IPS DF 6.9 (cell line): Measurements from ENCODE around the gene SH3D19.
A peak's percentile ranks its signal among the peaks of the same experiment; 100 is the strongest.

Source experiments
- DNase-seq: peaks from one replicate; pipeline ENCODE4 v3.0.0-alpha.2; 2013; ENCODE audit warnings: low read depth, low spot score
- H3K27ac ChIP-seq: one replicate; pipeline ENCODE4 v1.5.1; 2013; ENCODE audit warnings: low read length, control low read depth
- H3K27me3 ChIP-seq: 2 replicates; pipeline ENCODE4 v1.6.1; 2013; ENCODE audit warnings: mild to moderate bottlenecking, low read length; ENCODE audit not compliant: control insufficient read depth, insufficient read depth
- H3K36me3 ChIP-seq: 2 replicates; pipeline ENCODE4 v1.6.1; 2013; ENCODE audit warnings: low read length; ENCODE audit not compliant: control insufficient read depth, insufficient read depth
- H3K4me1 ChIP-seq: 2 replicates; pipeline ENCODE4 v1.6.1; 2013; ENCODE audit warnings: low read length; ENCODE audit not compliant: control insufficient read depth, insufficient read depth
- H3K4me3 ChIP-seq: 2 replicates; pipeline ENCODE4 v1.5.1; 2013; ENCODE audit warnings: mild to moderate bottlenecking, low read length
- H3K9me3 ChIP-seq: 2 replicates; pipeline ENCODE4 v1.6.1; 2013; ENCODE audit warnings: low read length, inconsistent platforms; ENCODE audit not compliant: control insufficient read depth, insufficient read depth
- WGBS: extraction: QIAGEN DNeasy Blood & Tissue Kit; methylation state at CpG from one replicate; pipeline ENCODE4 v1.1.7; 2013; ENCODE audit warnings: mixed read lengths, missing lambda C conversion rate; ENCODE audit not compliant: insufficient read length, insufficient coverage; 5-methylcytosine and 5-hydroxymethylcytosine counted together

The SH3D19 gene

GRCh38 chr4:151129796-151130195 lies 195.6 kb downstream of the SH3D19 start:
- no peak overlapping the region for H3K27ac ChIP-seq
- no peak overlapping the region for H3K4me3 ChIP-seq
- H3K27me3 ChIP-seq = no peaks in the 10 kb centered on the region
- WGBS = no CpG with 5 or more reads among the region's 1 CpG
- H3K4me1 ChIP-seq = no peaks in the 10 kb centered on the region
- H3K36me3 ChIP-seq = no peaks in the 10 kb centered on the region
- DNase-seq = no peak
- H3K9me3 ChIP-seq = no peaks in the 10 kb centered on the region

- Histone ChIP-seq H3K27me3 (no peaks in the 10 kb centered on the region), H3K9me3 (no peaks in the 10 kb centered on the region; the same call in 1 of the 2 replicates), H3K4me1 (no peaks in the 10 kb centered on the region), H3K36me3 (peaks cover 2% of the 10 kb centered on the region; the same call in 1 of the 2 replicates), H3K27ac (no peak overlapping the region), H3K4me3 (no peak overlapping the region)
- peak; percentile 52 for DNase-seq
- no CpG with 5 or more reads among the region's 14 CpGs for WGBS
These were observed 207.9 kb downstream of the SH3D19 start for GRCh38 chr4:151117371-151117962.

- Histone ChIP-seq H3K4me1 (no peaks in the 10 kb centered on the region), H3K4me3 (no peak overlapping the region), H3K36me3 (no peaks in the 10 kb centered on the region), H3K27me3 (no peaks in the 10 kb centered on the region), H3K9me3 (no peaks in the 10 kb centered on the region; the same call in 1 of the 2 replicates), H3K27ac (no peak overlapping the region)
- no peak for DNase-seq
- no CpG with 5 or more reads among the region's 5 CpGs for WGBS
These were observed 210.4 kb downstream of the SH3D19 start for GRCh38 chr4:151114986-151115385.

GRCh38 chr4:151114338-151114737 lies 211.1 kb downstream of the SH3D19 start:
- no peak overlapping the region for H3K4me3 ChIP-seq
- DNase-seq = no peak
- no peaks in the 10 kb centered on the region for H3K4me1 ChIP-seq
- H3K9me3 ChIP-seq = no peaks in the 10 kb centered on the region; the same call in 1 of the 2 replicates
- H3K27me3 ChIP-seq = no peaks in the 10 kb centered on the region
- WGBS = no CpG with 5 or more reads among the region's 3 CpGs
- no peaks in the 10 kb centered on the region for H3K36me3 ChIP-seq
- no peak overlapping the region for H3K27ac ChIP-seq

GRCh38 chr4:151110236-151110635 lies 215.2 kb downstream of the SH3D19 start:
- Histone ChIP-seq H3K4me3 (no peak overlapping the region), H3K9me3 (no peaks in the 10 kb centered on the region; the same call in 1 of the 2 replicates), H3K36me3 (peaks cover 9% of the 10 kb centered on the region; the same call in 1 of the 2 replicates), H3K27ac (no peak overlapping the region), H3K4me1 (no peaks in the 10 kb centered on the region), H3K27me3 (no peaks in the 10 kb centered on the region)
- WGBS = no CpG with 5 or more reads among the region's 3 CpGs
- DNase-seq = no peak

GRCh38 chr4:151107063-151107462 lies 218.3 kb downstream of the SH3D19 start:
- Histone ChIP-seq H3K36me3 (peaks cover 26% of the 10 kb centered on the region; the same call in 1 of the 2 replicates), H3K27me3 (no peaks in the 10 kb centered on the region), H3K9me3 (no peaks in the 10 kb centered on the region), H3K27ac (no peak overlapping the region), H3K4me3 (no peak overlapping the region), H3K4me1 (no peaks in the 10 kb centered on the region)
- no peak for DNase-seq
- no CpG with 5 or more reads among the region's 3 CpGs for WGBS

GRCh38 chr4:151105454-151106032 lies 219.9 kb downstream of the SH3D19 start:
- Histone ChIP-seq H3K9me3 (no peaks in the 10 kb centered on the region), H3K27me3 (no peaks in the 10 kb centered on the region), H3K27ac (no peak overlapping the region), H3K4me1 (no peaks in the 10 kb centered on the region), H3K4me3 (no peak overlapping the region), H3K36me3 (peaks cover 26% of the 10 kb centered on the region; the same call in 1 of the 2 replicates)
- DNase-seq = no peak
- no CpG with 5 or more reads among the region's 5 CpGs for WGBS

GRCh38 chr4:151104621-151105020 lies 220.8 kb downstream of the SH3D19 start:
- Histone ChIP-seq H3K4me3 (no peak overlapping the region), H3K27ac (no peak overlapping the region), H3K36me3 (peaks cover 26% of the 10 kb centered on the region; the same call in 1 of the 2 replicates), H3K27me3 (no peaks in the 10 kb centered on the region), H3K4me1 (no peaks in the 10 kb centered on the region), H3K9me3 (no peaks in the 10 kb centered on the region)
- no peak for DNase-seq
- WGBS = no CpG with 5 or more reads among the region's 1 CpG

GRCh38 chr4:151103758-151104157 lies 221.6 kb downstream of the SH3D19 start:
- peaks cover 26% of the 10 kb centered on the region; the same call in 1 of the 2 replicates for H3K36me3 ChIP-seq

GRCh38 chr4:151100531-151100930 lies 224.9 kb downstream of the SH3D19 start:
- H3K27ac ChIP-seq = no peak overlapping the region
- WGBS = no CpG with 5 or more reads among the region's 3 CpGs
- DNase-seq = no peak
- H3K4me1 ChIP-seq = no peaks in the 10 kb centered on the region
- H3K27me3 ChIP-seq = no peaks in the 10 kb centered on the region
- H3K9me3 ChIP-seq = no peaks in the 10 kb centered on the region
- H3K36me3 ChIP-seq = peaks cover 17% of the 10 kb centered on the region; the same call in 1 of the 2 replicates
- H3K4me3 ChIP-seq = peak overlapping the region; percentile 91; the same call in 1 of the 2 replicates

More at GRCh38 chr4:151103758-151104157, 221.6 kb downstream of the SH3D19 start:
- Histone ChIP-seq H3K4me3 (no peak overlapping the region), H3K4me1 (no peaks in the 10 kb centered on the region), H3K27me3 (no peaks in the 10 kb centered on the region), H3K9me3 (no peaks in the 10 kb centered on the region), H3K27ac (no peak overlapping the region)
- DNase-seq = no peak
- WGBS = no CpG with 5 or more reads among the region's 2 CpGs
